SK-N-SH (cell line): Measurements from ENCODE around the gene ZIK1.

Experiments used
- EP300 ChIP-seq, 2 experiments: IDR thresholded peaks; 2 replicates each; pipeline versions ENCODE4 v1.4.0 to v1.6.1; 2012; ENCODE audit warnings: borderline replicate concordance in 1 of 2, low read depth in 1 of 2, low read length in 1 of 2
- GABPA ChIP-seq: IDR thresholded peaks from 2 replicates; pipeline ENCODE4 v1.4.0; 2012; ENCODE audit warnings: low read depth, mild to moderate bottlenecking
- MAX ChIP-seq: IDR thresholded peaks from 2 replicates; pipeline ENCODE4 v1.4.0; 2012; ENCODE audit warnings: low read depth
- MXI1 ChIP-seq: IDR thresholded peaks from 2 replicates; pipeline ENCODE4 v1.6.1; 2012; ENCODE audit warnings: mild to moderate bottlenecking, low read depth, low read length, improper control_type of control experiment
- NRF1 ChIP-seq: IDR thresholded peaks from 2 replicates; pipeline ENCODE4 v1.6.1; 2012; ENCODE audit warnings: low read depth, mild to moderate bottlenecking, low read length
- POLR2AphosphoS5 ChIP-seq: IDR thresholded peaks from 2 replicates; pipeline ENCODE4 v1.6.1; 2012; ENCODE audit warnings: low read depth, low read length
- RFX5 ChIP-seq: IDR thresholded peaks from 2 replicates; pipeline ENCODE4 v1.6.1; 2012; ENCODE audit warnings: mild to moderate bottlenecking, improper control_type of control experiment, low read length
- TAF1 ChIP-seq: IDR thresholded peaks from 2 replicates; pipeline ENCODE4 v1.6.1; 2012; ENCODE audit warnings: low read depth, mild to moderate bottlenecking, low read length, moderate library complexity, borderline replicate concordance
- TEAD4 ChIP-seq: IDR thresholded peaks from 2 replicates; pipeline ENCODE4 v1.4.0; 2012; ENCODE audit warnings: mild to moderate bottlenecking, borderline replicate concordance; ENCODE audit not compliant: insufficient read depth
- YY1 ChIP-seq: IDR thresholded peaks from 2 replicates; pipeline ENCODE4 v1.4.0; 2012; ENCODE audit warnings: low read depth, mild to moderate bottlenecking
- TF ChIP-seq, protein P1 (sequence below): fragments of 200-600 bp; sonication (generic); IDR thresholded peaks from 2 replicates; pipeline ENCODE4 v1.6.1; 2017; ENCODE audit warnings: antibody characterized with exemption, mild to moderate bottlenecking, moderate library complexity

GRCh38 chr19:57558525-57558924 is 25.4 kb upstream of the ZIK1 start:
- TF ChIP-seq, protein P1, sequence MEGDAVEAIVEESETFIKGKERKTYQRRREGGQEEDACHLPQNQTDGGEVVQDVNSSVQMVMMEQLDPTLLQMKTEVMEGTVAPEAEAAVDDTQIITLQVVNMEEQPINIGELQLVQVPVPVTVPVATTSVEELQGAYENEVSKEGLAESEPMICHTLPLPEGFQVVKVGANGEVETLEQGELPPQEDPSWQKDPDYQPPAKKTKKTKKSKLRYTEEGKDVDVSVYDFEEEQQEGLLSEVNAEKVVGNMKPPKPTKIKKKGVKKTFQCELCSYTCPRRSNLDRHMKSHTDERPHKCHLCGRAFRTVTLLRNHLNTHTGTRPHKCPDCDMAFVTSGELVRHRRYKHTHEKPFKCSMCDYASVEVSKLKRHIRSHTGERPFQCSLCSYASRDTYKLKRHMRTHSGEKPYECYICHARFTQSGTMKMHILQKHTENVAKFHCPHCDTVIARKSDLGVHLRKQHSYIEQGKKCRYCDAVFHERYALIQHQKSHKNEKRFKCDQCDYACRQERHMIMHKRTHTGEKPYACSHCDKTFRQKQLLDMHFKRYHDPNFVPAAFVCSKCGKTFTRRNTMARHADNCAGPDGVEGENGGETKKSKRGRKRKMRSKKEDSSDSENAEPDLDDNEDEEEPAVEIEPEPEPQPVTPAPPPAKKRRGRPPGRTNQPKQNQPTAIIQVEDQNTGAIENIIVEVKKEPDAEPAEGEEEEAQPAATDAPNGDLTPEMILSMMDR, result no peak
- TF ChIP-seq MAX, result no peak
- no peak for TF ChIP-seq MXI1
- no peak for TF ChIP-seq YY1
- TF ChIP-seq GABPA, result no peak
- no peak for TF ChIP-seq NRF1
- no peak for TF ChIP-seq POLR2AphosphoS5
- no peak for TF ChIP-seq TEAD4
- TF ChIP-seq EP300 (IDR thresholded peaks at IDR 0.05; ENCODE audit: borderline replicate concordance in 1 of 2, low read depth in 1 of 2, low read length in 1 of 2), result no peak
- TF ChIP-seq RFX5, result no peak
- TF ChIP-seq TAF1, result no peak
